ENCODE results near the gene ALS2CL.
A peak's percentile ranks its signal among the peaks of the same experiment; 100 is the strongest.
"Not testable (repeated sequence)": the region's sequence is repeated elsewhere in the genome, so short reads cannot be mapped to it uniquely, and the experiment has no call there.

Gene ALS2CL

GRCh38 chr3:46693038-46693891 lies at the start of gene ALS2CL:
TSS of gene ALS2CL (minus strand) at chr3:46693679. CDS start at chr3:46689440, 4,239 bp downstream.
- peak; percentile 86 for DNase-seq

- DNase-seq = no peak
Observed at GRCh38 chr3:46742992-46743585, 49.6 kb upstream of the ALS2CL start.

GRCh38 chr3:46739565-46739964 lies 46.1 kb upstream of the ALS2CL start:
- DNase-seq = not testable (repeated sequence)

- no peak for DNase-seq
Observed at GRCh38 chr3:46737329-46737731, 43.9 kb upstream of the ALS2CL start.

GRCh38 chr3:46736006-46736872 lies 42.8 kb upstream of the ALS2CL start:
- no peak for DNase-seq

GRCh38 chr3:46734773-46735172 lies 41.3 kb upstream of the ALS2CL start:
- DNase-seq = no peak

GRCh38 chr3:46733026-46733800 lies 39.7 kb upstream of the ALS2CL start:
- DNase-seq = no peak

GRCh38 chr3:46731795-46732194 lies 38.3 kb upstream of the ALS2CL start:
- no peak for DNase-seq

GRCh38 chr3:46730819-46731218 lies 37.3 kb upstream of the ALS2CL start:
- no peak for DNase-seq

GRCh38 chr3:46729038-46729437 lies 35.6 kb upstream of the ALS2CL start:
- DNase-seq = no peak

GRCh38 chr3:46725621-46726314 lies 32.3 kb upstream of the ALS2CL start:
- no peak for DNase-seq

- no peak for DNase-seq
Observed at GRCh38 chr3:46724424-46724823, 30.9 kb upstream of the ALS2CL start.

- DNase-seq = no peak
Observed at GRCh38 chr3:46722443-46722842, 29.0 kb upstream of the ALS2CL start.

- no peak for DNase-seq
Observed at GRCh38 chr3:46721009-46721408, 27.5 kb upstream of the ALS2CL start.

GRCh38 chr3:46719735-46720271 lies 26.3 kb upstream of the ALS2CL start:
- no peak for DNase-seq

- DNase-seq = no peak
Observed at GRCh38 chr3:46719044-46719565, 25.6 kb upstream of the ALS2CL start.

- peak; percentile 37 for DNase-seq
Observed at GRCh38 chr3:46717447-46718231, 24.2 kb upstream of the ALS2CL start, which contains the start of gene PRSS50. TSS of gene PRSS50 (minus strand) at chr3:46717869. CDS start at chr3:46717824, 45 bp downstream.

- no peak for DNase-seq
Observed at GRCh38 chr3:46716461-46717441, 23.3 kb upstream of the ALS2CL start.
